Adrenal gland (tissue), 5 donors: ENCODE results near the gene PRSS21.

Source experiments
- POLR2A ChIP-seq, 2 donors: fragments of 450-650 bp; IDR thresholded peaks; one replicate each; pipeline ENCODE4 v1.6.1; 2017; ENCODE audit warnings: antibody characterized with exemption in 2 of 2, mild to moderate bottlenecking in 2 of 2, moderate library complexity in 1 of 2
- TF ChIP-seq, protein P1 (sequence below), 6 experiments: fragments of 450-650 bp in 4 of 6; fragments of 200-600 bp in 2 of 6; sonication (generic) in 1 of 6; IDR thresholded peaks; 1 replicate in 5 of 6; 2 replicates in 1 of 6; pipeline versions ENCODE4 v1.5.1 to v1.8.0; 2016 to 2021; ENCODE audit warnings: antibody characterized with exemption in 6 of 6, mild to moderate bottlenecking in 2 of 6, moderate library complexity in 1 of 6
- donor health status: DM: no; HTN: no; CAD: no.

GRCh38 chr16:2809149-2809760 lies 7.8 kb upstream of the PRSS21 start:
- TF ChIP-seq, protein P1, sequence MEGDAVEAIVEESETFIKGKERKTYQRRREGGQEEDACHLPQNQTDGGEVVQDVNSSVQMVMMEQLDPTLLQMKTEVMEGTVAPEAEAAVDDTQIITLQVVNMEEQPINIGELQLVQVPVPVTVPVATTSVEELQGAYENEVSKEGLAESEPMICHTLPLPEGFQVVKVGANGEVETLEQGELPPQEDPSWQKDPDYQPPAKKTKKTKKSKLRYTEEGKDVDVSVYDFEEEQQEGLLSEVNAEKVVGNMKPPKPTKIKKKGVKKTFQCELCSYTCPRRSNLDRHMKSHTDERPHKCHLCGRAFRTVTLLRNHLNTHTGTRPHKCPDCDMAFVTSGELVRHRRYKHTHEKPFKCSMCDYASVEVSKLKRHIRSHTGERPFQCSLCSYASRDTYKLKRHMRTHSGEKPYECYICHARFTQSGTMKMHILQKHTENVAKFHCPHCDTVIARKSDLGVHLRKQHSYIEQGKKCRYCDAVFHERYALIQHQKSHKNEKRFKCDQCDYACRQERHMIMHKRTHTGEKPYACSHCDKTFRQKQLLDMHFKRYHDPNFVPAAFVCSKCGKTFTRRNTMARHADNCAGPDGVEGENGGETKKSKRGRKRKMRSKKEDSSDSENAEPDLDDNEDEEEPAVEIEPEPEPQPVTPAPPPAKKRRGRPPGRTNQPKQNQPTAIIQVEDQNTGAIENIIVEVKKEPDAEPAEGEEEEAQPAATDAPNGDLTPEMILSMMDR (IDR thresholded peaks at IDR 0.05) = no peak
- no peak for TF ChIP-seq POLR2A (IDR thresholded peaks at IDR 0.05)
